Subcutaneous abdominal adipose tissue (tissue), 5 donors: ENCODE measurements around the gene PLPP4.

Experiments
- H3K27ac ChIP-seq: one replicate; pipeline ENCODE4 v1.7.0; 2013; ENCODE audit warnings: low read depth, mild to moderate bottlenecking, inconsistent platforms, low read length, moderate library complexity
- H3K27me3 ChIP-seq, 5 donors: one replicate each; pipeline ENCODE4 v1.7.0; 2013; ENCODE audit warnings: low read length in 5 of 5, inconsistent platforms in 1 of 5; ENCODE audit not compliant: control insufficient read depth in 5 of 5, insufficient read depth in 4 of 5
- H3K36me3 ChIP-seq, 5 donors: one replicate each; pipeline ENCODE4 v1.7.0; 2013; ENCODE audit warnings: low read length in 5 of 5; ENCODE audit not compliant: control insufficient read depth in 5 of 5, insufficient read depth in 5 of 5
- H3K4me1 ChIP-seq, 5 donors: one replicate each; pipeline ENCODE4 v1.7.0; 2013; ENCODE audit warnings: low read length in 5 of 5, mild to moderate bottlenecking in 3 of 5, moderate library complexity in 1 of 5; ENCODE audit not compliant: control insufficient read depth in 5 of 5, insufficient read depth in 5 of 5
- H3K4me3 ChIP-seq, 5 donors: one replicate each; pipeline ENCODE4 v1.7.0; 2013; ENCODE audit warnings: low read length in 5 of 5, low read depth in 1 of 5
- H3K9ac ChIP-seq, 5 donors: one replicate each; pipeline ENCODE4 v1.7.0; 2013; ENCODE audit warnings: low read length in 5 of 5, mild to moderate bottlenecking in 4 of 5, moderate library complexity in 3 of 5
- H3K9me3 ChIP-seq, 5 donors: one replicate each; pipeline ENCODE4 v1.7.0; 2013; ENCODE audit warnings: low read length in 5 of 5; ENCODE audit not compliant: control insufficient read depth in 5 of 5
- donor health status: healthy.
- donor health status: healthy.
- donor health status: healthy.
- donor health status: healthy.
- donor health status: healthy.

The PLPP4 gene

GRCh38 chr10:120607710-120608703 is 151.0 kb downstream of the PLPP4 start:
- Histone ChIP-seq H3K27ac (no peak overlapping the region), H3K36me3 (no peaks in the 10 kb centered on the region), H3K4me3 (no peak overlapping the region)

GRCh38 chr10:120609006-120609405 is 152.0 kb downstream of the PLPP4 start:
- Histone ChIP-seq H3K4me3 (no peak overlapping the region), H3K27ac (no peak overlapping the region), H3K4me1 (no peaks in the 10 kb centered on the region), H3K9me3 (no peaks in the 10 kb centered on the region), H3K36me3 (no peaks in the 10 kb centered on the region), H3K9ac (no peak overlapping the region), H3K27me3 (peaks cover 0 to 3% (median 0%) of the 10 kb centered on the region in 5 donors)

More at GRCh38 chr10:120607710-120608703, 151.0 kb downstream of the PLPP4 start:
- peaks cover 0 to 5% (median 2%) of the 10 kb centered on the region in 5 donors for H3K9me3 ChIP-seq
- no peak overlapping the region for H3K9ac ChIP-seq
- H3K4me1 ChIP-seq: no peaks in the 10 kb centered on the region
- H3K27me3 ChIP-seq: peaks cover 0 to 3% (median 0%) of the 10 kb centered on the region in 5 donors

- no peak overlapping the region for H3K9ac ChIP-seq
- H3K27ac ChIP-seq: no peak overlapping the region
- H3K4me1 ChIP-seq: no peaks in the 10 kb centered on the region
- no peaks in the 10 kb centered on the region for H3K36me3 ChIP-seq
- H3K9me3 ChIP-seq: peaks cover 2 to 6% (median 4%) of the 10 kb centered on the region in 5 donors
- peaks cover 0 to 3% (median 0%) of the 10 kb centered on the region in 5 donors for H3K27me3 ChIP-seq
- H3K4me3 ChIP-seq: no peak overlapping the region
Measured at GRCh38 chr10:120610791-120611190, 153.8 kb downstream of the PLPP4 start.

GRCh38 chr10:120612756-120613155 is 155.7 kb downstream of the PLPP4 start:
- H3K9ac ChIP-seq: no peak overlapping the region
- H3K27me3 ChIP-seq: no peaks in the 10 kb centered on the region
- H3K4me1 ChIP-seq: no peaks in the 10 kb centered on the region
- peaks cover 4 to 12% (median 11%) of the 10 kb centered on the region in 5 donors for H3K9me3 ChIP-seq
- H3K36me3 ChIP-seq: no peaks in the 10 kb centered on the region
- no peak overlapping the region for H3K4me3 ChIP-seq
- H3K27ac ChIP-seq: no peak overlapping the region

DNA sequence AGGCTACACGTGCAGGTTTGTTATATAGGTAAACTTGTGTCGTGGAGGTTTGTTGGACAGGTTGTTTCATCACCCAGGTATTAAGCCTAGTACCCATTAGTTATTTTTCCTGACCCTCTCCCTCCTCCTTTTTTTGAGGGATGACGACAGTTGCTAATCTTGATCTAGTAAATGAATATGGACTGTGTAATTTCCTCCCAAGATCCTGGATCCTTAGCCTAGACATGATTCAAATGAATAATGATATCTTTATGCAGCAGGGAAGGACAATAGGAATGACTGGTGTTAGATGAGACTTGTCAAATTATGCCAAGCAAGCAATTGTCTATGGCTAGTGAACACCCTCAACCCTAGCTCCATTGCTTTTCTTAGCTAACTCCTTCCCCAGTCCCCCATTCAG is 156.2 kb downstream of the PLPP4 start:
- H3K4me1 ChIP-seq: no peaks in the 10 kb centered on the region
- H3K4me3 ChIP-seq: no peak overlapping the region
- no peaks in the 10 kb centered on the region for H3K36me3 ChIP-seq
- H3K27ac ChIP-seq: no peak overlapping the region
- peaks cover 4 to 15% (median 12%) of the 10 kb centered on the region in 5 donors for H3K9me3 ChIP-seq
- H3K9ac ChIP-seq: no peak overlapping the region
- no peaks in the 10 kb centered on the region for H3K27me3 ChIP-seq

DNA sequence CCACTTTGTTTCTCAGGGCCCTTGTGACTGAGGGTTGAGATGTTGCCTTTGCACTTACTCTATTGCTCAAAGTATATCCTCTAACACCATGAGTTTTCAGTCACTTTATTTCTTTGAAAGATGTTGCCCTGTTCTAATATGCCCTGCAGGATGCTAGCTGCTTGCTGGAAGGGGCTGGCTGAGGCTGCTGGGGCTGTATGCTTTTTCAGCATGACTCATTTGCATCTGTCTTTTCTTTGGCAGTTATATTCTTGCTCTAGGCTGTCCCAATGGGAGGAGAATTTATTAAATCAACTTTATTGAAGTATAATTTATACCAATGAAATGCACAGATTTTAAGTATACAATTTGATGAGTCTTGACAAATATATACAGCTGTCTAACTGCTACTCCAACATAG is 157.7 kb downstream of the PLPP4 start:
- Histone ChIP-seq H3K27ac (no peak overlapping the region), H3K27me3 (no peaks in the 10 kb centered on the region), H3K9ac (no peak overlapping the region), H3K4me1 (no peaks in the 10 kb centered on the region), H3K4me3 (no peak overlapping the region), H3K36me3 (no peaks in the 10 kb centered on the region), H3K9me3 (peaks cover 4 to 15% (median 12%) of the 10 kb centered on the region in 5 donors)

DNA sequence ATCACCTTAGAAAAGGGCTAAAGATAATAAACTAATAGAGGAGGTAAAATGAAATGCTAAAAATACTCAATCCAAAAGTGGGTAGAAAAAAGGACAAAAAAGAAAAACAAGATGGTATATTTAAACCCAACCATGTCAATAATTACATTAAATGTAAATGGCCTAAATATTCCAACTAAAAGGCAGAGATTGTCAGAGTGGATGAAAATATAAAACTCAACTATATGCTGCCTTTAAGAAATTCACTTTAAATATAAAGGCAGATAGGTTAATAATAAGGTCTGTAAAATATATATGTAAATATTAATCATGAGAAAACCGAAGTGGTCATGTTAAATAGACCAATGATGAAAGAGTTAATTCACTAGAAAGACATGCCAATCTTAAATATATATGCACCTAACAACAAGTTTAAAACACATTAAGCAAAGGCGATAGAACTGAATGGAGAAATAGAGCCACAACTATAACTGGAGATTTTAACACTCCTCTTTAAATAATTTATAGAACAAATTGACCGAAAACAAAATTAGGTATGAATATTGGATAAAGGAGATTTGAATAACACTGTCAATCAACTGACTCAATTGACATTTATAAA is 159.4 kb downstream of the PLPP4 start:
- Histone ChIP-seq H3K9me3 (peaks cover 4 to 15% (median 12%) of the 10 kb centered on the region in 5 donors), H3K27ac (no peak overlapping the region), H3K27me3 (no peaks in the 10 kb centered on the region), H3K9ac (no peak overlapping the region), H3K4me1 (no peaks in the 10 kb centered on the region), H3K4me3 (no peak overlapping the region), H3K36me3 (no peaks in the 10 kb centered on the region)

DNA sequence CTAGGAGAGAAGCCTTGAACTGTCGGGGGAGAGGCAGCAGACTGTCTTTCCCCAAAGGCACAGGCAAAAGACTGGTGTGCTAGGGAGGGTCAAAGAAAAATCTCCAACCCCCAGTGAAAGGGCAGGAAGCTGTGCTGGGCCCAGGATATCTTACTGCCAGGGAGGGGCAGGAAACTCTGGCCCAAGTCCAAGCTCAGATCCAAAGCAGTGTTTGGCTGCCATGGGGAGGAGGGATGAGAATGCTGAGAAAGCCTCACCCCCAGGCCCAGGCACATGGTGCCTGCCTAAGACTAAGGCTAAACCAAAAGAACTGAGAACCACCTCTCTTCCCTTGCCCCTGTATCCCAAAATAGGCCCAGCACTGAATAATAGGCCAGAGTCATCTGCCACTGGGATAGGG is 171.2 kb downstream of the PLPP4 start:
- Histone ChIP-seq H3K27me3 (peaks cover 0 to 4% (median 3%) of the 10 kb centered on the region in 5 donors), H3K9me3 (peaks cover 0 to 9% (median 0%) of the 10 kb centered on the region in 5 donors), H3K4me1 (no peaks in the 10 kb centered on the region), H3K9ac (no peak overlapping the region), H3K4me3 (no peak overlapping the region), H3K36me3 (no peaks in the 10 kb centered on the region), H3K27ac (no peak overlapping the region)

DNA sequence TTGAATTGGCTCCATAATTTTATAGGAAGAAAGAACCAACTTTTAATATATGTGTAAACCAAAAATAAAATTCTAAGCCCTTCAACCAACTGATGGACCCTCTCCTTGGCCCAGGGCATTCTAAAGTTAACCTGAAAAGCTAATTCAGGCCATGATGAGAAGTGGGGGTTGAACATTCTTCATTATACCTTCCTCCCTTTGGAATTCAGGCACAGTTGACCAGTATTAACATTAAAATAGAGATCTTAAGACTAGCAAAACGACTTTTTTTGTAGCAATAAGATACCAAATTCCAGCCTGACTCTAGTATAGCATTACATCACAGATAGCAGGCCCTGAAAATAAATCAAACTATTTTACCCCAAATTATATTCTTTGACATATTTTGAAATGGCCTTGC is 173.2 kb downstream of the PLPP4 start:
- Histone ChIP-seq H3K4me1 (no peaks in the 10 kb centered on the region), H3K9ac (no peak overlapping the region), H3K9me3 (peaks cover 0 to 9% (median 0%) of the 10 kb centered on the region in 5 donors), H3K4me3 (no peak overlapping the region), H3K27me3 (no peaks in the 10 kb centered on the region), H3K27ac (no peak overlapping the region), H3K36me3 (no peaks in the 10 kb centered on the region)

DNA sequence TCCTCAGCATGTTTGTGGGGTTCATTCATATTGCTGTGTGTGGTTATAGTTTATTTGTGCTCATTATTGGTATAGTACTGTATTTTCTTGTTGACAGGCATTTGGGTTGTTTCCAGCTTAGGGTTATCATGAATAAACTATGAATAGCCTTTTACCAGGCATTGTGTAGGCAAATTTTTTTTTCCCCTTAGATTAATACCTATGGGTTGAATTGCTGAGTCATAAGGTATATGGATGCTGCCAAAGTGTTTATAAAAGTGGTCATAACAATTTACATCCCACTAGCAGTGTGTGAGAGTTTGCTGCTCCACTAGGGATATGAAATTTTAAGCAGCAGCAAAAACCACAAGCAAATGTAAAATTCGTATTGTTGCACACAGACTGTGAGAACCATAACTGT is 175.0 kb downstream of the PLPP4 start:
- Histone ChIP-seq H3K36me3 (no peaks in the 10 kb centered on the region), H3K27me3 (no peaks in the 10 kb centered on the region), H3K9me3 (peaks cover 0 to 9% (median 0%) of the 10 kb centered on the region in 5 donors), H3K4me3 (no peak overlapping the region), H3K27ac (no peak overlapping the region), H3K9ac (no peak overlapping the region), H3K4me1 (no peaks in the 10 kb centered on the region)
